Glutamatergic neuron (in vitro differentiated cells): ENCODE measurements around the gene PHF13. TPM values are rescaled to one million over a fixed set of nuclear protein-coding genes. Genes with fewer than 3 reads are reported as not detected.

ENCODE experiments used
- DNase-seq: peaks from one replicate; pipeline ENCODE4 v3.0.0; 2022
- H3K27ac Mint-ChIP-seq: one replicate; pipeline ENCODE4 v1.8.0; 2020; ENCODE audit warnings: mild to moderate bottlenecking, mixed read lengths, inconsistent platforms; ENCODE audit not compliant: unreplicated experiment
- H3K27me3 Mint-ChIP-seq: one replicate; pipeline ENCODE4 v1.8.0; 2020; ENCODE audit warnings: mild to moderate bottlenecking, moderate library complexity, mixed read lengths, inconsistent platforms; ENCODE audit not compliant: unreplicated experiment
- H3K36me3 Mint-ChIP-seq: one replicate; pipeline ENCODE4 v1.8.0; 2020; ENCODE audit warnings: mild to moderate bottlenecking, mixed read lengths, inconsistent platforms; ENCODE audit not compliant: unreplicated experiment
- H3K4me1 Mint-ChIP-seq: one replicate; pipeline ENCODE4 v1.8.0; 2020; ENCODE audit warnings: mild to moderate bottlenecking, low read depth, mixed read lengths, inconsistent platforms; ENCODE audit not compliant: unreplicated experiment
- H3K4me3 Mint-ChIP-seq: one replicate; pipeline ENCODE4 v1.8.0; 2020; ENCODE audit warnings: mild to moderate bottlenecking, mixed read lengths, inconsistent platforms; ENCODE audit not compliant: unreplicated experiment
- H3K9me3 Mint-ChIP-seq: one replicate; pipeline ENCODE4 v1.8.0; 2020; ENCODE audit warnings: mild to moderate bottlenecking, moderate library complexity, mixed read lengths, inconsistent platforms; ENCODE audit not compliant: unreplicated experiment
- CTCF ChIP-seq: fragments of 200-600 bp; sonication (generic); IDR thresholded peaks from one replicate; pipeline ENCODE4 v1.5.0; 2021; ENCODE audit not compliant: partially characterized antibody, unreplicated experiment
- total RNA-seq: library from RNA; stranded (reverse); fragmentation: NEBNext Ultra II Directional; extraction: Animal tissue kit (Norgen Biotek cat#: 25700); gene quantifications from one replicate; pipeline ENCODE4 v1.2.1, GENCODE V29; 2021; ENCODE audit not compliant: unreplicated experiment

The PHF13 gene
- total RNA-seq, 1 donor from 2014 or later, result 13.2 TPM

GRCh38 chr1:6587261-6588005, 26.1 kb upstream of the PHF13 start:
- no peak for DNase-seq
- H3K36me3 Mint-ChIP-seq, result no peaks in the 10 kb centered on the region
- peaks cover 2% of the 10 kb centered on the region for H3K9me3 Mint-ChIP-seq
- H3K27ac Mint-ChIP-seq, result no peak overlapping the region
- peaks cover 9% of the 10 kb centered on the region for H3K27me3 Mint-ChIP-seq
- H3K4me1 Mint-ChIP-seq, result peaks cover 12% of the 10 kb centered on the region
- no peak overlapping the region for H3K4me3 Mint-ChIP-seq
- TF ChIP-seq CTCF, result no peak

GRCh38 chr1:6588128-6588892, 25.2 kb upstream of the PHF13 start:
- DNase-seq, result no peak
- Mint-ChIP-seq H3K9me3 (peaks cover 2% of the 10 kb centered on the region), H3K4me1 (peaks cover 12% of the 10 kb centered on the region), H3K4me3 (no peak overlapping the region), H3K36me3 (no peaks in the 10 kb centered on the region), H3K27me3 (peaks cover 9% of the 10 kb centered on the region), H3K27ac (no peak overlapping the region)
- TF ChIP-seq CTCF, result no peak

- Mint-ChIP-seq H3K27ac (no peak overlapping the region), H3K4me1 (peaks cover 12% of the 10 kb centered on the region), H3K27me3 (peaks cover 9% of the 10 kb centered on the region), H3K4me3 (no peak overlapping the region), H3K36me3 (no peaks in the 10 kb centered on the region), H3K9me3 (peaks cover 4% of the 10 kb centered on the region)
- no peak for TF ChIP-seq CTCF
- DNase-seq, result no peak
Observed at GRCh38 chr1:6588893-6589520, 24.5 kb upstream of the PHF13 start.

- DNase-seq, result no peak
- Mint-ChIP-seq H3K9me3 (peaks cover 3% of the 10 kb centered on the region), H3K36me3 (no peaks in the 10 kb centered on the region), H3K4me3 (no peak overlapping the region), H3K4me1 (peaks cover 2% of the 10 kb centered on the region), H3K27ac (no peak overlapping the region), H3K27me3 (peaks cover 6% of the 10 kb centered on the region)
- TF ChIP-seq CTCF, result no peak
Observed at GRCh38 chr1:6590046-6590445, 23.5 kb upstream of the PHF13 start.
